ENCODE measurements around the gene ADCY5.

ADCY5 gene

GRCh38 chr3:123386477-123387040 lies 62.3 kb downstream of the ADCY5 start:
- DNase-seq (ENCODE audit: low spot score), result no peak

- DNase-seq (ENCODE audit: low spot score), result no peak
Measured at GRCh38 chr3:123385981-123386380, 62.9 kb downstream of the ADCY5 start.

- no peak for DNase-seq (ENCODE audit: low spot score)
Measured at GRCh38 chr3:123385499-123385898, 63.4 kb downstream of the ADCY5 start.

GRCh38 chr3:123385001-123385401 lies 63.9 kb downstream of the ADCY5 start:
- no peak for DNase-seq (ENCODE audit: low spot score)

- DNase-seq (ENCODE audit: low spot score), result no peak
Measured at GRCh38 chr3:123384256-123384655, 64.6 kb downstream of the ADCY5 start.

GRCh38 chr3:123383091-123384053 lies 65.5 kb downstream of the ADCY5 start:
- DNase-seq (ENCODE audit: low spot score), result no peak

GRCh38 chr3:123380261-123380660 lies 68.6 kb downstream of the ADCY5 start:
- no peak for DNase-seq (ENCODE audit: low spot score)

GRCh38 chr3:123379041-123379830 lies 69.7 kb downstream of the ADCY5 start:
- DNase-seq (ENCODE audit: low spot score), result no peak

GRCh38 chr3:123378409-123378915 lies 70.4 kb downstream of the ADCY5 start:
- DNase-seq (ENCODE audit: low spot score), result no peak

- DNase-seq (ENCODE audit: low spot score), result no peak
Measured at GRCh38 chr3:123377243-123377740, 71.6 kb downstream of the ADCY5 start.

GRCh38 chr3:123376451-123377242 lies 72.2 kb downstream of the ADCY5 start:
- no peak for DNase-seq (ENCODE audit: low spot score)

GRCh38 chr3:123375014-123375940 lies 73.6 kb downstream of the ADCY5 start:
- DNase-seq (ENCODE audit: low spot score), result no peak

GRCh38 chr3:123374016-123374415 lies 74.9 kb downstream of the ADCY5 start:
- DNase-seq (ENCODE audit: low spot score), result no peak

- DNase-seq (ENCODE audit: low spot score), result no peak
Measured at GRCh38 chr3:123373474-123373987, 75.4 kb downstream of the ADCY5 start.

GRCh38 chr3:123372686-123373473 lies 76.0 kb downstream of the ADCY5 start:
- DNase-seq (ENCODE audit: low spot score), result no peak

- no peak for DNase-seq (ENCODE audit: low spot score)
Measured at GRCh38 chr3:123371859-123372685, 76.8 kb downstream of the ADCY5 start.

- DNase-seq (ENCODE audit: low spot score), result no peak
Measured at GRCh38 chr3:123371426-123371825, 77.5 kb downstream of the ADCY5 start.

GRCh38 chr3:123370819-123371218 lies 78.1 kb downstream of the ADCY5 start:
- no peak for DNase-seq (ENCODE audit: low spot score)
